ENCODE measurements around the gene LDLRAD4. TPM values are rescaled to one million over a fixed set of nuclear protein-coding genes. Genes with fewer than 3 reads are reported as not detected.

The LDLRAD4 gene
- polyA plus RNA-seq, 1 of the 3 experiments (the other 2 are of a cell fraction) = 0.16 TPM

GRCh38 chr18:13457327-13457726 lies 238.8 kb downstream of the LDLRAD4 start:
- TF ChIP-seq, protein P1, sequence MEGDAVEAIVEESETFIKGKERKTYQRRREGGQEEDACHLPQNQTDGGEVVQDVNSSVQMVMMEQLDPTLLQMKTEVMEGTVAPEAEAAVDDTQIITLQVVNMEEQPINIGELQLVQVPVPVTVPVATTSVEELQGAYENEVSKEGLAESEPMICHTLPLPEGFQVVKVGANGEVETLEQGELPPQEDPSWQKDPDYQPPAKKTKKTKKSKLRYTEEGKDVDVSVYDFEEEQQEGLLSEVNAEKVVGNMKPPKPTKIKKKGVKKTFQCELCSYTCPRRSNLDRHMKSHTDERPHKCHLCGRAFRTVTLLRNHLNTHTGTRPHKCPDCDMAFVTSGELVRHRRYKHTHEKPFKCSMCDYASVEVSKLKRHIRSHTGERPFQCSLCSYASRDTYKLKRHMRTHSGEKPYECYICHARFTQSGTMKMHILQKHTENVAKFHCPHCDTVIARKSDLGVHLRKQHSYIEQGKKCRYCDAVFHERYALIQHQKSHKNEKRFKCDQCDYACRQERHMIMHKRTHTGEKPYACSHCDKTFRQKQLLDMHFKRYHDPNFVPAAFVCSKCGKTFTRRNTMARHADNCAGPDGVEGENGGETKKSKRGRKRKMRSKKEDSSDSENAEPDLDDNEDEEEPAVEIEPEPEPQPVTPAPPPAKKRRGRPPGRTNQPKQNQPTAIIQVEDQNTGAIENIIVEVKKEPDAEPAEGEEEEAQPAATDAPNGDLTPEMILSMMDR (IDR thresholded peaks at IDR 0.05) = no peak
- no peak for TF ChIP-seq MXI1 (IDR thresholded peaks at IDR 0.05; ENCODE audit: low read depth, low read length)
- TF ChIP-seq NRF1 (IDR thresholded peaks at IDR 0.05; ENCODE audit: low read depth, low read length) = no peak
- TF ChIP-seq ELF1 (IDR thresholded peaks at IDR 0.05) = no peak
- TF ChIP-seq TAF1 (IDR thresholded peaks at IDR 0.05; ENCODE audit: borderline replicate concordance, low read depth, low read length) = no peak
- TF ChIP-seq, protein P2, sequence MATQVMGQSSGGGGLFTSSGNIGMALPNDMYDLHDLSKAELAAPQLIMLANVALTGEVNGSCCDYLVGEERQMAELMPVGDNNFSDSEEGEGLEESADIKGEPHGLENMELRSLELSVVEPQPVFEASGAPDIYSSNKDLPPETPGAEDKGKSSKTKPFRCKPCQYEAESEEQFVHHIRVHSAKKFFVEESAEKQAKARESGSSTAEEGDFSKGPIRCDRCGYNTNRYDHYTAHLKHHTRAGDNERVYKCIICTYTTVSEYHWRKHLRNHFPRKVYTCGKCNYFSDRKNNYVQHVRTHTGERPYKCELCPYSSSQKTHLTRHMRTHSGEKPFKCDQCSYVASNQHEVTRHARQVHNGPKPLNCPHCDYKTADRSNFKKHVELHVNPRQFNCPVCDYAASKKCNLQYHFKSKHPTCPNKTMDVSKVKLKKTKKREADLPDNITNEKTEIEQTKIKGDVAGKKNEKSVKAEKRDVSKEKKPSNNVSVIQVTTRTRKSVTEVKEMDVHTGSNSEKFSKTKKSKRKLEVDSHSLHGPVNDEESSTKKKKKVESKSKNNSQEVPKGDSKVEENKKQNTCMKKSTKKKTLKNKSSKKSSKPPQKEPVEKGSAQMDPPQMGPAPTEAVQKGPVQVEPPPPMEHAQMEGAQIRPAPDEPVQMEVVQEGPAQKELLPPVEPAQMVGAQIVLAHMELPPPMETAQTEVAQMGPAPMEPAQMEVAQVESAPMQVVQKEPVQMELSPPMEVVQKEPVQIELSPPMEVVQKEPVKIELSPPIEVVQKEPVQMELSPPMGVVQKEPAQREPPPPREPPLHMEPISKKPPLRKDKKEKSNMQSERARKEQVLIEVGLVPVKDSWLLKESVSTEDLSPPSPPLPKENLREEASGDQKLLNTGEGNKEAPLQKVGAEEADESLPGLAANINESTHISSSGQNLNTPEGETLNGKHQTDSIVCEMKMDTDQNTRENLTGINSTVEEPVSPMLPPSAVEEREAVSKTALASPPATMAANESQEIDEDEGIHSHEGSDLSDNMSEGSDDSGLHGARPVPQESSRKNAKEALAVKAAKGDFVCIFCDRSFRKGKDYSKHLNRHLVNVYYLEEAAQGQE (IDR thresholded peaks at IDR 0.05; ENCODE audit: low read depth, low read length) = no peak
- TF ChIP-seq FOXM1 (IDR thresholded peaks at IDR 0.05; ENCODE audit: low read depth) = no peak
- TF ChIP-seq POLR2AphosphoS5 (IDR thresholded peaks at IDR 0.05; ENCODE audit: low read depth, low read length) = no peak
- TF ChIP-seq RFX5 (IDR thresholded peaks at IDR 0.05; ENCODE audit: low read length) = no peak
- TF ChIP-seq FOSL2 (IDR thresholded peaks at IDR 0.05; ENCODE audit: borderline replicate concordance, low read depth) = no peak
- no peak for TF ChIP-seq RXRA (IDR thresholded peaks at IDR 0.05; ENCODE audit: borderline replicate concordance, low read depth)
- TF ChIP-seq JUND (IDR thresholded peaks at IDR 0.05) = no peak
- TF ChIP-seq SMC3 (IDR thresholded peaks at IDR 0.05; ENCODE audit: low read depth, low read length) = no peak
- TF ChIP-seq SIN3A (IDR thresholded peaks at IDR 0.05; ENCODE audit: borderline replicate concordance, low read depth, low read length) = no peak
- no peak for TF ChIP-seq EP300 (IDR thresholded peaks at IDR 0.05; ENCODE audit: borderline replicate concordance in 1 of 2, low read depth in 1 of 2, low read length in 1 of 2)
- no peak for TF ChIP-seq PBX3 (IDR thresholded peaks at IDR 0.05)
- TF ChIP-seq, protein P3, sequence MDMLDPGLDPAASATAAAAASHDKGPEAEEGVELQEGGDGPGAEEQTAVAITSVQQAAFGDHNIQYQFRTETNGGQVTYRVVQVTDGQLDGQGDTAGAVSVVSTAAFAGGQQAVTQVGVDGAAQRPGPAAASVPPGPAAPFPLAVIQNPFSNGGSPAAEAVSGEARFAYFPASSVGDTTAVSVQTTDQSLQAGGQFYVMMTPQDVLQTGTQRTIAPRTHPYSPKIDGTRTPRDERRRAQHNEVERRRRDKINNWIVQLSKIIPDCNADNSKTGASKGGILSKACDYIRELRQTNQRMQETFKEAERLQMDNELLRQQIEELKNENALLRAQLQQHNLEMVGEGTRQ (IDR thresholded peaks at IDR 0.05; ENCODE audit: borderline replicate concordance, low read depth, low read length) = no peak
- no peak for TF ChIP-seq USF1 (IDR thresholded peaks at IDR 0.05; ENCODE audit: borderline replicate concordance, low read depth)
- no peak for TF ChIP-seq RCOR1 (IDR thresholded peaks at IDR 0.05; ENCODE audit: low read length)
- TF ChIP-seq TCF12 (IDR thresholded peaks at IDR 0.05) = no peak
- Histone ChIP-seq H3K36me3 (replicated peaks in 1 of 2; ENCODE audit: control insufficient read depth in 1 of 2, insufficient read depth in 2 of 2, low read length in 1 of 2) (no peaks in the 10 kb centered on the region), H2AFZ (ENCODE audit: low read depth) (no peak overlapping the region), H4K20me1 (ENCODE audit: insufficient read depth) (no peaks in the 10 kb centered on the region), H3F3A (replicated peaks; ENCODE audit: insufficient read depth) (no peaks in the 10 kb centered on the region), H3K9me3 (no peaks in the 10 kb centered on the region), H3K9me2 (no peaks in the 10 kb centered on the region), H3K4me1 (ENCODE audit: control insufficient read depth in 1 of 2, insufficient read depth in 2 of 2, low read depth in 1 of 2, low read length in 1 of 2) (peaks cover 4 to 33% of the 10 kb centered on the region in 2 experiments; a peak in 2 of 4 replicates), H3K79me2 (ENCODE audit: insufficient read depth) (no peaks in the 10 kb centered on the region), H3K27ac (ENCODE audit: low read depth in 2 of 2, low read length in 1 of 2) (no peak overlapping the region), H3K4me2 (no peak overlapping the region), H3K4me3 (ENCODE audit: low read depth in 2 of 2, low read length in 1 of 2) (no peak overlapping the region), H3K27me3 (ENCODE audit: insufficient read depth) (no peaks in the 10 kb centered on the region), H3K9ac (no peak overlapping the region)
- WGBS (ENCODE audit: low lambda C conversion rate) = 71% methylated on average over 9 of the region's 10 CpGs
- no peak for DNase-seq
- ChIA-PET POLR2A (no interaction called here), CTCF (no interaction called here)

Measured in SK-N-SH (cell line).